Putamen (tissue), 1 donor: ENCODE data around the gene ACOT13.
"Not testable (repeated sequence)": the region's sequence is repeated elsewhere in the genome, so short reads cannot be mapped to it uniquely, and the experiment has no call there.

Experiments
- DNase-seq: peaks from one replicate; pipeline ENCODE4 v3.0.0-alpha.2; 2016; ENCODE audit warnings: low spot score

The ACOT13 gene

GRCh38 chr6:24666641-24667377 lies at the start of gene ACOT13, which contains the start of gene TDP2:
Gene ACOT13, plus strand, starts transcription at chr6:24667077. Its CDS starts 187 bp downstream, at chr6:24667264.
Gene TDP2, minus strand, starts transcription at chr6:24666899. Its CDS starts 37 bp downstream, at chr6:24666862.
- DNase-seq, result peak; percentile 96

- no peak for DNase-seq
These were observed 47.2 kb upstream of the ACOT13 start for GRCh38 chr6:24619661-24620060.

DNA sequence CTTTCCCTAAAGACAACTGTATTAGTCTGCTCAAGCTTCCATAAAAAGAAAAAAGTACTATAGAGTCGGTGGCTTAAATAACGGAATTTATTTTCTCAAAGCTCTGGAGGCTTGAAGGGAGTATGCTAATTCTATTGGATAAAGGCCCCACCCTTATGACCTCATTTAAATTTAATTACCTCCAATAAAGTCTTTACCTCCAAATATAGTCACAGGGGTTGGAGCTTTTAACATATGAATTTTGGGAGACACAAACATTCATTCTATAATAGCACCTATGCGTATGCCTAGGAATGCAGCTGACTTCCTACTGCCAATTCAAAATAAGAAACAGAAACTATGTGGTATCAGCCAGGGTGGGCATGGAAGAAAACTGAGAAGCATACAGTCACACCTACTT lies 46.2 kb upstream of the ACOT13 start:
- no peak for DNase-seq

GRCh38 chr6:24621626-24622289 lies 45.1 kb upstream of the ACOT13 start:
- no peak for DNase-seq

DNA sequence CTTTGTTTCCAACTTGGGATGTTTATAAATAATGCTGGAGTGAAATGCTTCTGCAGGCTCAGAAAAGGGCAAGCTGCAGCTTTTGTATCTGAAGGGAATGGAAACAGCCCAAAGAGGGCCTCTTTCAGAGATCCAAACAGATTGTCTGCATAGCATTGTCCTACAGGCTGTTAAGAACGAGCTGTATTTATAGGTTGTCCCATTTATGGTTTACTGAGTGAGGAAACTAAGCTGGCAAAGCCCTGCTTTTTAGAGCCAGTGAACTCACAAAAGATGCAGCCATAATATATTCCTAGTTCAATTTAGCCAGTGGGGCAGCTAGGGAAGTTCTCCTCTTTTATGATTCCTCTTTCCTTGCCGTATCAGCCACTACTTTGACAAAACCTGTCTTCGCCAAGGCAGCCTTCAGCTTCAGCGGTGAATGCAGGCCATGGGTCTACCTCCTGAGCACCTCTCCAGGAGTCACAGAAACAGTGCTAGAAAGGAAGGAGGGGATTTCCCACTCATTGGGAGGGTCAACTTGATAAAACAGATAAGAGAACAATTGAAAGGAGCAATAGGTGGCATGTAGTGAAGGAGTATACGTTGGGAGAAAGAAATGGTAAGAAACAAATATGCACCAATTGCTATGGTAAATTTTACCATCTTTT lies 35.9 kb upstream of the ACOT13 start:
- DNase-seq, result no peak

- no peak for DNase-seq
These were observed 35.2 kb upstream of the ACOT13 start for GRCh38 chr6:24631671-24632070.

DNA sequence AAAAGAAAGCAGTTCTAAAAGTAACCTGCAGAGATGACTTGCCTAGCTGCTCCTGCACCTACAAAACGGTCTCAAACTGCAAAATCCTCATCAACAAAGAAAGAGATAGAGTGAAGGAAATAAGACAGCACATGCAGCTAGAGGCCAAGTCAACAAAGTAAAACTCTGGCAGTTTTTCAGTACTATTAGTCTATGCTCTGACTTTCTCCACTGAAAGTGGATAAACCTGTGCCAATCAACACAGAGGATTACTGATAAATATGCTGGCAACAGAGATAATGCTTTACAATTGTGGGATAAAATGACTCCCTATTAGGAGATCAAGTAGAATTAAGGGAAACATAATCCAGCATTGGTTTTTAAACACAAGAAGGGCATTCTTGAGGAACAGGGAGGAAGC lies 34.3 kb upstream of the ACOT13 start:
- no peak for DNase-seq

DNA sequence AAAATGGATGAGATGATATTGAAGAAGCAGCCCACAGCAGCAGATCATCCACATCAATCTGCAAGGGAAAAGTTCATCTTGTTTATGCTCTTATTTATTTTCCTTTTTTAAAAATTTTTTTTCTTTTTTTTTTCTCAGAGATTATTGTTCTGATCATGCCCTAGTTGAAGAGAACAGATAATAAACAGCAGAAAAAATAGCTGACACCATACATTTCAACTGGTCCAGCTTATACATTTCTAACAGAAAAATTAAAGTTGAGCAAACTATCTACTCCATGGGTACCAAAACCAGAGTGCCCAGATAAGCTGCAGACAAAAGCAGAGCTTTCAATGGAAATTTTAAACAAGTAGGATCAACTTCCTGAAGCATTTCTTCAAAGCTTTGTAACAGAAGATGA lies 30.2 kb upstream of the ACOT13 start:
- no peak for DNase-seq

DNA sequence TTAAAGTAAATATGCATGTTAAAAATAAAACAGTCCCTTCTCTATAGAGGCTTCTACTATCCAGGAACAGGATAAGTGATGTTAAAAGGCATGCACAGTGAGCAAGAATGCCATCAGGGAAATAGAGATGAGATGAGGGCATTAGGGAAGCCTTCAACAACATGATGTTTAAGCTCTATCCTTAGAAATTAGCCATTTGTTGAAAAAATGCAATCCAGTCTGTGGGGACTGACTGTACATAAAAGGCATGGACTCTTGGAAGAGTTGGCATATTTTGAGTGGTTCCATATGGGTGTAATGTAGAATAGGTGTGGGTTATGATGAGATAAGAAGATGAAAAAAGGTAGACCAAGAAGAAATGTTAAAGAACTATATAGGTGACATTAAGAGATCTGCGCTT lies 26.7 kb upstream of the ACOT13 start:
- no peak for DNase-seq

DNA sequence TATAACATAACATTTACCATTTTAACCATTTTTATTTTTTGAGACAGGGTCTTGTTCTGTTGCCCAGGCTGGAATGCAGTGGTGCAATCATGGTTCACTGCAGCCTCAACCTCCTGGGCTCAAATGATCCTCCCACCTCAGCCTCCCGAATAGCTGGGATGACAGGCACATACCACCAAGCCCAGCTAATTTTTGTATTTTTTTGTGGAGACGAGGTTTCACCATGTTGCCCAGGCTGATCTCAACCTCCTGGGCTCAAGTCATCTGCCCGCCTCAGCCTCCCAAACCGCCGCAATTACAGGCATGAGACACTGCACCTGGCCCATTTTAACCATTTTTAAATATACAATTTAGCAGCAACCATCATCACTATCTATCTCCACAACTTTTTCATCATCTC lies 26.2 kb upstream of the ACOT13 start:
- not testable (repeated sequence) for DNase-seq

DNA sequence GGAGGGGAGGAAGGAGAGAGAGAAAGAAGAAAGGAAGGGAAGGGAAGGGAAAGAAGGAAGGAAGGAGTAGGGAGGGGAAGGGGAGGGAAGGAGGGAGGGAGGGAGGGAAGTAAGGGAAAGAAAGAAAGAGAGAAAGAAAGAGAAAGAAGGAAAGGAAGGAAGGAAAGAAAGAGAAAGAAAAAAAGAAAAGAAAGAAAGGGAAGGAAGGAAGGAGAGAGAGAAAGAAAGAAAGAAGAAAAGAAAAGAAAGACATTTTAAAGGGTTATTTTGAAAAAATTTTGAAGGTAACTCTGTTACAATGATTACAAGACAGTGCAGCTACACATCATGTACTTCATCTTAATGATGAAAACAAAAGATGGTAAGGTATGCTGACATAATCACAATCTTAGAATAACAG lies 24.8 kb upstream of the ACOT13 start:
- no peak for DNase-seq

- no peak for DNase-seq
These were observed 23.0 kb upstream of the ACOT13 start for GRCh38 chr6:24643920-24644319.

- DNase-seq, result no peak
These were observed 22.5 kb upstream of the ACOT13 start for GRCh38 chr6:24644377-24644776.

- DNase-seq, result no peak
These were observed 20.1 kb upstream of the ACOT13 start for GRCh38 chr6:24646771-24647170.

DNA sequence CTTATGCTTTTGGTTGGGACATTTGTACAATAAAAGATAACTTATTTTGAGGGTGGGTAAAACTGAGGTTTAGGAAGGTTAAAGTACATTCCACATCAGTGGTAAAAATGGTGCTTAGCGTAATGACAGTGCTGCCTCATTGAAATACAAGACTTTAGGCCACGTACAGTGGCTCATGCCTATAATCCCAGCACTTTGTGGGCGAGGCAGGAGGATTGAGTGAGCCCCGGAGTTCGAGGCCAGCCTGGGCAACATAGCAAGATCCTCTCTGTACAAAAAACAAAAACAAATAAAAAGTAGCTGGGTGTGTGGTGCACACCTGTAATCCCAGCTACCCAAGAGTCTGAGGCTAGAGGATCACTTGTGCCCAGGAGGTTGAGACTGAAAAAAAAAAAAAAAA lies 18.6 kb upstream of the ACOT13 start:
- no peak for DNase-seq

DNA sequence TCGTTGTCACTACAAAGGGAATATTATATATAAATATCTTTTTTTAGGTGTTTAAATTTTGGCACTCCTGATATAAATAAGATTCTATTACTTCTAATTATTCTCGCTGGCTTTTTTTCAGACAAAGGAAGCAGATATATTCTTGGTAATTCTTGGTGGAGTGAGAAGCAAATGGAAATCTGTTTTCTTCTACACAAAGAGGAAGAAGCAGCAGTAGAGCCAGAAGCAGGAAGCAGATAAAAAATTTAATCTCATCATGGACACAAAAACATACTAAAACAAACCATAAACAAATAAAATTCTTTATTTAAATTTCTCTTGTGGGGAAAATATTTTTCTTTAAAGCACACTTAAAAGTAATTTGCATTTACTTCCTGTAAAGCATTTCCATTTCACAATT lies 17.2 kb upstream of the ACOT13 start:
- no peak for DNase-seq

GRCh38 chr6:24650365-24650764 lies 16.5 kb upstream of the ACOT13 start:
- DNase-seq, result no peak

- DNase-seq, result no peak
These were observed 11.7 kb upstream of the ACOT13 start for GRCh38 chr6:24655215-24655614.

DNA sequence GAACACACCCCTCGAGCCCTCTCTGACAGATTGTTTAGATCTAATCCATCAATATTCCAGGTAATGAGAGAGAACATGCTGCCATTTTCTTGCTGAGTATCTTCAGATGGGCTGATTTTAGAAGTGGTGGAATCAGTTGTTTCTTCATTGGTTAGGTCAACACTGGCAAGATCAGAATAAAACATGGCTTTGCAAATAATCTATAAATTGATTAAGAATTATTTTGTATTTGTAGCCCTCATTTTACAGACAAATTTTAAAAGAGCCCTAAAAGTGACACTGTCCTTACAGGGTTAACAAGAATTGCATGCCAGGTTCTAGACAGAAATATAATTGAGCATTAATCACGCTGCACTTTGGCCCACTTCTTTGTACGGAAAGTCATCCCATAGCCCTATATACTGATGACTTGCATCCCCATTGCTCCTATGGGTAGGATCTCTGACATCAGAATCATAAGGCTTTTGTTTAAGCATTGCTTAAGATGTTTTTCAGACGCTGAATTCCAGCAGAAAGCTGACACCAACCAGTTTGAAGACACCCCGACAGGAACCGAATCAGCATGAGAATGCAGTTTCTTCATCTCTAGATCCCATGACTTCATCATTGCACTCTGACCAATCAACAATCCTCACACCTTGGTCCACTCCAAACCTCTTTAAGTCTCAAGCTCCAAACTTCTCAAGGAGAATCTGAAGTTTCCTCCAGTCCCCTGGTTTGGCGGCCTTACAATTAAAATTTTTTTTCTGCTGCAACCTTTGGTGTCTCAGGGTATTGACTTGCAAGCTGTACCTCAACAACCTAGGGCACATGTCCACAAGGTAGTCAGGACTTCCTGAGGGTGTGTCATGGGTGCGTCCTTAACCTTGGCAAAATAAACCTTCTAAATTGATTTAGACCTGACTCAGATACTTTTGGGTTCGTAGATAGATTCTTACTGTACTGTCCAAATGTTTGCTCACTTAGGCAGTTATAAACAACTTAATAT lies 8.0 kb upstream of the ACOT13 start:
- DNase-seq, result no peak

DNA sequence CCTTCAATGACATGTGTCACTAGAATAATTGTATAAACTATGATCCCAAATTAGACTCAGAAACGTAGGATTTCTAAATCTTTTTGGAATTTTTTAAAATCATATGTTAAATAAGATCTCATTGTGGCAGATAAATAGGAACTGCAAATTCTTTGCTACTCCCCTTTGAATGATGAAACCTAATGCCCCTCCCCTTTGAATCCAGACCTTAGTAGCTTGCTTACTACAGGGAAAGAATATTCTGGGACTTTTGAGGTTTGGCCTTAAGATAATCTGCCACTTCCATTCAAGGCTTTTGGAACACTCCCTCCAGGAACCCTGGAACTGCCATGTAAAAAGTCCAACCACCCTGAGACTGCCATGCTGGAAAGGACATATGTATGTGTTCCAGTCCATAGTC lies 7.3 kb upstream of the ACOT13 start:
- no peak for DNase-seq

- no peak for DNase-seq
These were observed 6.8 kb upstream of the ACOT13 start for GRCh38 chr6:24660105-24660504.

GRCh38 chr6:24661759-24662158 lies 5.1 kb upstream of the ACOT13 start:
- DNase-seq, result not testable (repeated sequence)
